ENCODE data around the gene SUGCT.

SUGCT gene

GRCh38 chr7:40810274-40810673 is 675.5 kb downstream of the SUGCT start:
- TF ChIP-seq, protein P1, sequence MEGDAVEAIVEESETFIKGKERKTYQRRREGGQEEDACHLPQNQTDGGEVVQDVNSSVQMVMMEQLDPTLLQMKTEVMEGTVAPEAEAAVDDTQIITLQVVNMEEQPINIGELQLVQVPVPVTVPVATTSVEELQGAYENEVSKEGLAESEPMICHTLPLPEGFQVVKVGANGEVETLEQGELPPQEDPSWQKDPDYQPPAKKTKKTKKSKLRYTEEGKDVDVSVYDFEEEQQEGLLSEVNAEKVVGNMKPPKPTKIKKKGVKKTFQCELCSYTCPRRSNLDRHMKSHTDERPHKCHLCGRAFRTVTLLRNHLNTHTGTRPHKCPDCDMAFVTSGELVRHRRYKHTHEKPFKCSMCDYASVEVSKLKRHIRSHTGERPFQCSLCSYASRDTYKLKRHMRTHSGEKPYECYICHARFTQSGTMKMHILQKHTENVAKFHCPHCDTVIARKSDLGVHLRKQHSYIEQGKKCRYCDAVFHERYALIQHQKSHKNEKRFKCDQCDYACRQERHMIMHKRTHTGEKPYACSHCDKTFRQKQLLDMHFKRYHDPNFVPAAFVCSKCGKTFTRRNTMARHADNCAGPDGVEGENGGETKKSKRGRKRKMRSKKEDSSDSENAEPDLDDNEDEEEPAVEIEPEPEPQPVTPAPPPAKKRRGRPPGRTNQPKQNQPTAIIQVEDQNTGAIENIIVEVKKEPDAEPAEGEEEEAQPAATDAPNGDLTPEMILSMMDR (conservative IDR thresholded peaks at IDR 0.05; ENCODE audit: low read length) = no peak
- no peak for TF ChIP-seq EZH2phosphoT487 (IDR thresholded peaks at IDR 0.05; ENCODE audit: borderline replicate concordance)

GRCh38 chr7:40811666-40812065 is 676.9 kb downstream of the SUGCT start:
- TF ChIP-seq, protein P1 (conservative IDR thresholded peaks at IDR 0.05; ENCODE audit: low read length) = no peak
- no peak for TF ChIP-seq EZH2phosphoT487 (IDR thresholded peaks at IDR 0.05; ENCODE audit: borderline replicate concordance)
- Histone ChIP-seq H3K4me2 (ENCODE audit: low read depth, low read length, poor library complexity, severe bottlenecking) (no peak overlapping the region), H3F3A (ENCODE audit: low read depth) (no peaks in the 10 kb centered on the region), H3K36me3 (ENCODE audit: insufficient read depth, low read length) (no peaks in the 10 kb centered on the region), H2AFZ (ENCODE audit: low read length) (no peak overlapping the region), H3K27me3 (ENCODE audit: insufficient read depth, low read length, poor library complexity, severe bottlenecking) (no peaks in the 10 kb centered on the region), H3K9me3 (ENCODE audit: insufficient read depth, low read depth, low read length) (no peaks in the 10 kb centered on the region), H3K4me1 (ENCODE audit: insufficient read depth, low read length, poor library complexity, severe bottlenecking) (no peaks in the 10 kb centered on the region), H4K20me1 (ENCODE audit: insufficient read depth, low read length, poor library complexity, severe bottlenecking) (no peaks in the 10 kb centered on the region), H3K4me3 (ENCODE audit: low read length, poor library complexity, severe bottlenecking) (no peak overlapping the region), H3K9me2 (replicated peaks; ENCODE audit: low read depth, low read length) (no peaks in the 10 kb centered on the region), H3K9ac (ENCODE audit: low read depth, low read length, poor library complexity, severe bottlenecking) (no peak overlapping the region), H3K79me2 (ENCODE audit: insufficient read depth, low read length) (no peaks in the 10 kb centered on the region)

More at GRCh38 chr7:40810274-40810673, 675.5 kb downstream of the SUGCT start:
- no peak overlapping the region for H3K4me2 ChIP-seq (ENCODE audit: low read depth, low read length, poor library complexity, severe bottlenecking)
- no peak overlapping the region for H3K4me3 ChIP-seq (ENCODE audit: low read length, poor library complexity, severe bottlenecking)
- H3K4me1 ChIP-seq (ENCODE audit: insufficient read depth, low read length, poor library complexity, severe bottlenecking) = no peaks in the 10 kb centered on the region
- H3K36me3 ChIP-seq (ENCODE audit: insufficient read depth, low read length) = no peaks in the 10 kb centered on the region
- no peaks in the 10 kb centered on the region for H3K79me2 ChIP-seq (ENCODE audit: insufficient read depth, low read length)
- no peak overlapping the region for H2AFZ ChIP-seq (ENCODE audit: low read length)
- H3K9me2 ChIP-seq (replicated peaks; ENCODE audit: low read depth, low read length) = no peaks in the 10 kb centered on the region
- no peaks in the 10 kb centered on the region for H3F3A ChIP-seq (ENCODE audit: low read depth)
- H4K20me1 ChIP-seq (ENCODE audit: insufficient read depth, low read length, poor library complexity, severe bottlenecking) = no peaks in the 10 kb centered on the region
- no peak overlapping the region for H3K9ac ChIP-seq (ENCODE audit: low read depth, low read length, poor library complexity, severe bottlenecking)
- H3K27me3 ChIP-seq (ENCODE audit: insufficient read depth, low read length, poor library complexity, severe bottlenecking) = no peaks in the 10 kb centered on the region
- no peaks in the 10 kb centered on the region for H3K9me3 ChIP-seq (ENCODE audit: insufficient read depth, low read depth, low read length)

DNA sequence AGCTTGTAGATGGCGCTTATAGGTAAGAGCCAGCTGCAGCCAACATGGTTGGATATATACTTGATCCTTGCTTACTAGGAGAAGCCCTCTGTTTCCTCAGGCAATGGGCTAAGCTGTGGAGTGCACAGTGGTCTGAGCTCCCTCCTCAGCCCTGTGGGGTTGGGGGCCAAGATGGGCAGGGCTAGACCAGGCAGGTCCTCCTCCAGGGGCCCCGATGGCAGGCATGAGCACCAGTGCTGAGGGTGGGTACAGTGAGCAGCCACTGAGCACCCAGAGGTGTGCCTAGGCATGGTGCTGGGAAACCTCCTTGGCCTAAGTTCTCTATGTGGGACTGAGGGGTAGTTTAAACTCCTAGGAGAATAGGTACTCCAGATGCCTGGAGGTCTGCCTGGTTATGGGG is 680.2 kb downstream of the SUGCT start:
- Histone ChIP-seq H3K4me2 (ENCODE audit: low read depth, low read length, poor library complexity, severe bottlenecking) (no peak overlapping the region), H3K79me2 (ENCODE audit: insufficient read depth, low read length) (no peaks in the 10 kb centered on the region), H3K36me3 (ENCODE audit: insufficient read depth, low read length) (no peaks in the 10 kb centered on the region), H4K20me1 (ENCODE audit: insufficient read depth, low read length, poor library complexity, severe bottlenecking) (no peaks in the 10 kb centered on the region), H3K27me3 (ENCODE audit: insufficient read depth, low read length, poor library complexity, severe bottlenecking) (no peaks in the 10 kb centered on the region), H3K9ac (ENCODE audit: low read depth, low read length, poor library complexity, severe bottlenecking) (no peak overlapping the region), H3K4me3 (ENCODE audit: low read length, poor library complexity, severe bottlenecking) (no peak overlapping the region), H3K4me1 (ENCODE audit: insufficient read depth, low read length, poor library complexity, severe bottlenecking) (no peaks in the 10 kb centered on the region), H3K9me3 (ENCODE audit: insufficient read depth, low read depth, low read length) (no peaks in the 10 kb centered on the region), H2AFZ (ENCODE audit: low read length) (no peak overlapping the region), H3K9me2 (replicated peaks; ENCODE audit: low read depth, low read length) (no peaks in the 10 kb centered on the region), H3F3A (ENCODE audit: low read depth) (no peaks in the 10 kb centered on the region)
- TF ChIP-seq EZH2phosphoT487 (IDR thresholded peaks at IDR 0.05; ENCODE audit: borderline replicate concordance) = no peak
- TF ChIP-seq, protein P1 (conservative IDR thresholded peaks at IDR 0.05; ENCODE audit: low read length) = no peak
